Neural cell (in vitro differentiated cells): ENCODE measurements around the gene FAM83C.
"Not testable (repeated sequence)": the region's sequence is repeated elsewhere in the genome, so short reads cannot be mapped to it uniquely, and the experiment has no call there.

Experiments
- CTCF ChIP-seq: fragments of 450-650 bp; IDR thresholded peaks from 2 replicates; pipeline ENCODE4 v1.5.1; 2014; ENCODE audit warnings: antibody characterized with exemption, mild to moderate bottlenecking, moderate library complexity; ENCODE audit not compliant: poor library complexity, severe bottlenecking
- EP300 ChIP-seq: fragments of 450-650 bp; conservative IDR thresholded peaks from 2 replicates; pipeline ENCODE4 v1.6.1; 2014; ENCODE audit warnings: antibody characterized with exemption, mild to moderate bottlenecking, moderate library complexity; ENCODE audit not compliant: poor library complexity, severe bottlenecking
- EZH2 ChIP-seq: fragments of 200-600, 300-800 bp; shearing (Covaris generic), sonication (generic); IDR thresholded peaks from 2 replicates; pipeline ENCODE4 v1.6.1; 2014; ENCODE audit warnings: antibody characterized with exemption, low read length, borderline replicate concordance, mild to moderate bottlenecking; ENCODE audit not compliant: insufficient read depth, poor library complexity, severe bottlenecking
- MXI1 ChIP-seq: fragments of 450-650 bp; conservative IDR thresholded peaks from 2 replicates; pipeline ENCODE4 v1.6.1; 2014; ENCODE audit warnings: antibody characterized with exemption, mild to moderate bottlenecking; ENCODE audit not compliant: poor library complexity, severe bottlenecking
- POLR2AphosphoS5 ChIP-seq: IDR thresholded peaks from 2 replicates; pipeline ENCODE4 v1.6.1; 2012
- REST ChIP-seq: IDR thresholded peaks from 2 replicates; pipeline ENCODE4 v1.6.1; 2012; ENCODE audit warnings: borderline replicate concordance
- TAF1 ChIP-seq: IDR thresholded peaks from 2 replicates; pipeline ENCODE4 v1.6.1; 2012; ENCODE audit warnings: low read depth

- TF ChIP-seq TAF1, EP300, CTCF, MXI1, POLR2AphosphoS5, EZH2, REST: not testable (repeated sequence)
These were observed 29.9 kb downstream of the FAM83C start for GRCh38 chr20:35262321-35262720.
